ENCODE results near the gene RCOR3. TPM values are rescaled to one million over a fixed set of nuclear protein-coding genes. Genes with fewer than 3 reads are reported as not detected.

Gene RCOR3
- total and polyA plus RNA-seq, 10 of the 15 experiments (the other 5 are each of a cell fraction or from before 2014, with no cell fraction given) = 8.0 to 55.0 (median 25.1) TPM

DNA sequence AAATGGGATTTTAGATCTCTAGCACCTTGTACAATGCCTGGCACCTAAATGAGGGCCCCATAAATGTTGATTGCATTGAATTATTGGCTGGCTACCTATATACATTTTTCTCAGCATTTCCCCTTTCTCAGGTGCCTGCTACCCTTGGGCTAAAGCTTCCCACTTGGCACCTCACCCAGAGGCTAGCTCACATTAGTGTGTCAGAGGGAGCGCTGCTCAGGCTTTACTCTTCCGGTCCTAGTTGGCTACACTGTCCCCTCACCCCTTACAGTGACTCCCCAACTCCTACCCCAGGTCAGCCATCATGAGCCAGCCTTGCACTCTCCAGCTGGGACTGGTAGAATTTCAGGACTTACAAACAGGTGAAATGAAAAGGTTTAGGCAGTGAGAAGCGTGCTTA, 77.0 kb downstream of the RCOR3 start (continued):
- TF ChIP-seq ZNF687 (IDR thresholded peaks at IDR 0.05) (no peak), MYC (IDR thresholded peaks at IDR 0.05; ENCODE audit: insufficient read depth, insufficient read length, insufficient replicate concordance, low read length, severe bottlenecking) (no peak), SREBF1 (IDR thresholded peaks at IDR 0.05; ENCODE audit: low read length) (no peak), BCL3 (IDR thresholded peaks at IDR 0.05; ENCODE audit: borderline replicate concordance, insufficient read depth, low read depth, low read length, poor library complexity, severe bottlenecking) (no peak), RCOR1 (conservative IDR thresholded peaks at IDR 0.05; ENCODE audit: low read depth, low read length) (no peak), SIX5 (IDR thresholded peaks at IDR 0.05; ENCODE audit: low read depth, low read length, severe bottlenecking) (no peak), HSF1 (IDR thresholded peaks at IDR 0.05; ENCODE audit: low read depth, low read length) (no peak)
- TF ChIP-seq, protein P1, sequence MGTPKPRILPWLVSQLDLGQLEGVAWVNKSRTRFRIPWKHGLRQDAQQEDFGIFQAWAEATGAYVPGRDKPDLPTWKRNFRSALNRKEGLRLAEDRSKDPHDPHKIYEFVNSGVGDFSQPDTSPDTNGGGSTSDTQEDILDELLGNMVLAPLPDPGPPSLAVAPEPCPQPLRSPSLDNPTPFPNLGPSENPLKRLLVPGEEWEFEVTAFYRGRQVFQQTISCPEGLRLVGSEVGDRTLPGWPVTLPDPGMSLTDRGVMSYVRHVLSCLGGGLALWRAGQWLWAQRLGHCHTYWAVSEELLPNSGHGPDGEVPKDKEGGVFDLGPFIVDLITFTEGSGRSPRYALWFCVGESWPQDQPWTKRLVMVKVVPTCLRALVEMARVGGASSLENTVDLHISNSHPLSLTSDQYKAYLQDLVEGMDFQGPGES (IDR thresholded peaks at IDR 0.05) = no peak
- TF ChIP-seq, protein P2, sequence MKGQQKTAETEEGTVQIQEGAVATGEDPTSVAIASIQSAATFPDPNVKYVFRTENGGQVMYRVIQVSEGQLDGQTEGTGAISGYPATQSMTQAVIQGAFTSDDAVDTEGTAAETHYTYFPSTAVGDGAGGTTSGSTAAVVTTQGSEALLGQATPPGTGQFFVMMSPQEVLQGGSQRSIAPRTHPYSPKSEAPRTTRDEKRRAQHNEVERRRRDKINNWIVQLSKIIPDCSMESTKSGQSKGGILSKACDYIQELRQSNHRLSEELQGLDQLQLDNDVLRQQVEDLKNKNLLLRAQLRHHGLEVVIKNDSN (IDR thresholded peaks at IDR 0.05; ENCODE audit: borderline replicate concordance, extremely low read length, insufficient read depth, low read depth, low read length) = no peak

Data from GM12878 (cell line).